ENCODE results near the gene PDK2.

Gene PDK2

GRCh38 chr17:50103252-50103651 lies 8.1 kb downstream of the PDK2 start:
- TF ChIP-seq CTCF (IDR thresholded peaks at IDR 0.05; ENCODE audit: low read length), result no peak
- no peak for TF ChIP-seq EZH2 (optimal IDR thresholded peaks at IDR 0.05; ENCODE audit: low read depth, low read length)
- TF ChIP-seq EZH2phosphoT487 (IDR thresholded peaks at IDR 0.05; ENCODE audit: low read length), result no peak
- Histone ChIP-seq H3K9me2 (replicated peaks; ENCODE audit: insufficient read depth, low read length) (no peaks in the 10 kb centered on the region), H3K27ac (ENCODE audit: low read length) (no peak overlapping the region), H4K20me1 (ENCODE audit: insufficient read depth, low read length) (no peaks in the 10 kb centered on the region), H3K9me3 (replicated peaks; ENCODE audit: insufficient read depth, low read length) (no peaks in the 10 kb centered on the region), H3K9ac (ENCODE audit: low read length) (no peak overlapping the region), H3K27me3 (replicated peaks; ENCODE audit: insufficient read depth, low read length) (no peaks in the 10 kb centered on the region), H3K4me3 (ENCODE audit: low read length) (no peak overlapping the region), H3K4me2 (ENCODE audit: low read depth, low read length) (no peak overlapping the region), H3K4me1 (ENCODE audit: low read length) (no peaks in the 10 kb centered on the region), H2AFZ (ENCODE audit: low read length) (no peak overlapping the region), H3F3A (ENCODE audit: insufficient read depth, low read length) (no peaks in the 10 kb centered on the region), H3K79me2 (ENCODE audit: low read length) (no peaks in the 10 kb centered on the region), H3K36me3 (replicated peaks; ENCODE audit: insufficient read depth, low read length) (no peaks in the 10 kb centered on the region)
- DNase-seq, result no peak

DNA sequence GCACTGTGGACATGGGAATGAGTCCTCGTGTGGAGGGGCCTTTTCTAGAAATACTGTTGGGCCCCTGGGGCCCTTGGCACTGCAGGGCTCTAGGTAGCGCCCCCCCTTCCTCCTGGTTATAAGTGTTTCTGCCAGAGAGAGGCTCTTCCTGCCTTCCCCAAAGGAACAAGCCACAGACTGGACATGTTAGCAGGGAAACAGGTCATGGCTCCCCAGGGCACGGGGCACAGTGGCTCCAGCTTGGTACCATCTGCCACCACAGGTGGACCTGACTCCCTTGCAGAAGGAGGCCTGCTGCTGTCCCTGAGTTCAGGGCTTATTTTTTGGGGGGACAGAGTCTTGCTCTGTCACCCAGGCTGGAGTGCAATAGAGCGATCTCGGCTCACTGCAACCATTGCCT lies 8.8 kb downstream of the PDK2 start:
- no peaks in the 10 kb centered on the region for H3K4me1 ChIP-seq (ENCODE audit: low read length)
- no peaks in the 10 kb centered on the region for H3K9me2 ChIP-seq (replicated peaks; ENCODE audit: insufficient read depth, low read length)
- H3K4me2 ChIP-seq (ENCODE audit: low read depth, low read length), result no peak overlapping the region
- H3K9ac ChIP-seq (ENCODE audit: low read length), result no peak overlapping the region
- TF ChIP-seq CTCF (IDR thresholded peaks at IDR 0.05; ENCODE audit: low read length) (no peak), EZH2phosphoT487 (IDR thresholded peaks at IDR 0.05; ENCODE audit: low read length) (no peak), EZH2 (optimal IDR thresholded peaks at IDR 0.05; ENCODE audit: low read depth, low read length) (no peak)
- H3K36me3 ChIP-seq (replicated peaks; ENCODE audit: insufficient read depth, low read length), result no peaks in the 10 kb centered on the region
- H3K4me3 ChIP-seq (ENCODE audit: low read length), result no peak overlapping the region
- no peak overlapping the region for H3K27ac ChIP-seq (ENCODE audit: low read length)
- no peaks in the 10 kb centered on the region for H4K20me1 ChIP-seq (ENCODE audit: insufficient read depth, low read length)
- DNase-seq, result no peak
- H3F3A ChIP-seq (ENCODE audit: insufficient read depth, low read length), result no peaks in the 10 kb centered on the region
- no peaks in the 10 kb centered on the region for H3K9me3 ChIP-seq (replicated peaks; ENCODE audit: insufficient read depth, low read length)
- no peak overlapping the region for H2AFZ ChIP-seq (ENCODE audit: low read length)
- no peaks in the 10 kb centered on the region for H3K79me2 ChIP-seq (ENCODE audit: low read length)
- H3K27me3 ChIP-seq (replicated peaks; ENCODE audit: insufficient read depth, low read length), result no peaks in the 10 kb centered on the region

DNA sequence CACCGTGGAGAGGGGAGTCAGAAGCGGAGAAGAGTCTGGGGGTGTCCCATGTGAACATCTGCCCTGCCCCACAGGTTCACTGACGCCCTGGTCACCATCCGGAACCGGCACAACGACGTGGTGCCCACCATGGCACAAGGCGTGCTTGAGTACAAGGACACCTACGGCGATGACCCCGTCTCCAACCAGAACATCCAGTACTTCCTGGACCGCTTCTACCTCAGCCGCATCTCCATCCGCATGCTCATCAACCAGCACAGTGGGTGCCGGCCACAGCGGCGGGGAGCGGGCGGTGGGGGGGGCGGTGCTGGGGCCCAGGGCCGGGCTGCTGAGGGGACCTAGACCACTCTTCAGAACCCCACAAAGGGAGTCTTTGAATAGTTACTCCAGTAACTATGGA lies 10.7 kb downstream of the PDK2 start:
- Histone ChIP-seq H3K27ac (ENCODE audit: low read length) (no peak overlapping the region), H3K79me2 (ENCODE audit: low read length) (no peaks in the 10 kb centered on the region), H3K4me1 (ENCODE audit: low read length) (no peaks in the 10 kb centered on the region), H3K9ac (ENCODE audit: low read length) (no peak overlapping the region), H3K9me3 (replicated peaks; ENCODE audit: insufficient read depth, low read length) (no peaks in the 10 kb centered on the region), H2AFZ (ENCODE audit: low read length) (no peak overlapping the region), H3K27me3 (replicated peaks; ENCODE audit: insufficient read depth, low read length) (no peaks in the 10 kb centered on the region), H3F3A (ENCODE audit: insufficient read depth, low read length) (no peaks in the 10 kb centered on the region), H3K36me3 (replicated peaks; ENCODE audit: insufficient read depth, low read length) (no peaks in the 10 kb centered on the region), H4K20me1 (ENCODE audit: insufficient read depth, low read length) (no peaks in the 10 kb centered on the region), H3K4me3 (ENCODE audit: low read length) (no peak overlapping the region), H3K4me2 (ENCODE audit: low read depth, low read length) (no peak overlapping the region), H3K9me2 (replicated peaks; ENCODE audit: insufficient read depth, low read length) (no peaks in the 10 kb centered on the region)
- no peak for DNase-seq
- no peak for TF ChIP-seq EZH2phosphoT487 (IDR thresholded peaks at IDR 0.05; ENCODE audit: low read length)
- no peak for TF ChIP-seq EZH2 (optimal IDR thresholded peaks at IDR 0.05; ENCODE audit: low read depth, low read length)
- no peak for TF ChIP-seq CTCF (IDR thresholded peaks at IDR 0.05; ENCODE audit: low read length)
